ENCODE measurements around the gene ANKS1A.

The ANKS1A gene

DNA sequence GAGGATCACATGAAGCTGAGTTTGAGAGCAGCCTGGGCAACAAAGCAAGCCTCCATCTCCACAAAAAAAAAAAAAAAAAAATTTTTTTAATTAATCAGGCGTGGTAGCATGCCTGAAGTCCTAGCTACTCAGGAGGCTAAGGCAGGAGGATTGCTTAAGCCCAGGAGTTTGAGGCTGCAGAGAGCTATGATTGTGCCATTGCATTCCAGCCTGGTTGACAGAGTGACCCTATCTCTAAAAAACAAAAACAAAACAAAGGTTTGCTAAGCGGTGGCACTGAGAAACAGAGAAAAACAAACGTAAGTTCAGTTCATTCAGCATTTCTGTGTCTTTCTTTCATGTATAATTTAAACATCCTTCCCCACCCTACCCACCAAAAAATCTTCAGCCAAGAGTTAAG lies 78.4 kb downstream of the ANKS1A start:
- no peaks in the 10 kb centered on the region for H3K36me3 ChIP-seq (replicated peaks; ENCODE audit: insufficient read depth, low read length)
- H3K4me1 ChIP-seq (ENCODE audit: low read length): no peaks in the 10 kb centered on the region
- no peaks in the 10 kb centered on the region for H3K79me2 ChIP-seq (ENCODE audit: low read length)
- no peaks in the 10 kb centered on the region for H4K20me1 ChIP-seq (ENCODE audit: insufficient read depth, low read length)
- no peaks in the 10 kb centered on the region for H3K27me3 ChIP-seq (replicated peaks; ENCODE audit: insufficient read depth, low read length)
- H3K4me3 ChIP-seq (ENCODE audit: low read length): no peak overlapping the region
- no peaks in the 10 kb centered on the region for H3F3A ChIP-seq (ENCODE audit: insufficient read depth, low read length)
- DNase-seq: no peak
- H3K9ac ChIP-seq (ENCODE audit: low read length): no peak overlapping the region
- no peaks in the 10 kb centered on the region for H3K9me3 ChIP-seq (replicated peaks; ENCODE audit: insufficient read depth, low read length)
- H2AFZ ChIP-seq (ENCODE audit: low read length): no peak overlapping the region
- no peak overlapping the region for H3K4me2 ChIP-seq (ENCODE audit: low read depth, low read length)
- TF ChIP-seq EZH2phosphoT487 (IDR thresholded peaks at IDR 0.05; ENCODE audit: low read length) (no peak), EZH2 (optimal IDR thresholded peaks at IDR 0.05; ENCODE audit: low read depth, low read length) (no peak), CTCF (IDR thresholded peaks at IDR 0.05; ENCODE audit: low read length) (no peak)
- H3K9me2 ChIP-seq (replicated peaks; ENCODE audit: insufficient read depth, low read length): no peaks in the 10 kb centered on the region
- no peak overlapping the region for H3K27ac ChIP-seq (ENCODE audit: low read length)

DNA sequence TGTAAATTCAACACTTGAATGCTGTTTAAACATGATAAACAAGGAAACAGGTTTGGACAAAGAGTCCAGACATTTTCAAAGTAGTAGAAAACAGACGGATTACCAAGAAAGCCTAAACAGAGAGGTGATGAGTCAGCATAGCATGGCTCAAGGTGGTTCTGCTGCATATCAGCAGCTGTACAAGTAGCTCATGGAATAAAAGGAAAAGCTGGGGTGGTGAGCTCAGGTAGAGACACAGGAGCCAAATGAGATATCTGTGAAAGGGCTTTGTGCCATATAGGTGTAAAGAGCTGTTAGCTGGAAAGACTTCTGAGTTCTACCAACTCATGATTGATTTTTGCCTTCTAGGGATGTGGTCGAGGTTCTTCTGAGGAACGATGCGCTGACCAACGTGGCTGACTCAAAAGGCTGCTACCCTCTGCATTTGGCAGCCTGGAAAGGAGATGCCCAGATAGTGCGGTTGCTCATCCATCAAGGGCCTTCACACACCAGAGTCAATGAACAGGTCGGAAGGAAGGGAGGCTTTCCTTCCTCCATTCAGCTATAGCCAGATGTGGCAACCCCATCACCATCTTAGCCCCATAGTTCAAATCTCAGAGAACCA lies 80.7 kb downstream of the ANKS1A start:
- no peaks in the 10 kb centered on the region for H3K36me3 ChIP-seq (replicated peaks; ENCODE audit: insufficient read depth, low read length)
- no peaks in the 10 kb centered on the region for H3K9me3 ChIP-seq (replicated peaks; ENCODE audit: insufficient read depth, low read length)
- H3K4me2 ChIP-seq (ENCODE audit: low read depth, low read length): no peak overlapping the region
- no peak overlapping the region for H3K9ac ChIP-seq (ENCODE audit: low read length)
- no peaks in the 10 kb centered on the region for H4K20me1 ChIP-seq (ENCODE audit: insufficient read depth, low read length)
- H3K4me3 ChIP-seq (ENCODE audit: low read length): no peak overlapping the region
- H3K27ac ChIP-seq (ENCODE audit: low read length): no peak overlapping the region
- TF ChIP-seq CTCF (IDR thresholded peaks at IDR 0.05; ENCODE audit: low read length) (no peak), EZH2phosphoT487 (IDR thresholded peaks at IDR 0.05; ENCODE audit: low read length) (no peak), EZH2 (optimal IDR thresholded peaks at IDR 0.05; ENCODE audit: low read depth, low read length) (no peak)
- H3K79me2 ChIP-seq (ENCODE audit: low read length): no peaks in the 10 kb centered on the region
- no peak for DNase-seq
- no peaks in the 10 kb centered on the region for H3K9me2 ChIP-seq (replicated peaks; ENCODE audit: insufficient read depth, low read length)
- no peaks in the 10 kb centered on the region for H3K27me3 ChIP-seq (replicated peaks; ENCODE audit: insufficient read depth, low read length)
- no peaks in the 10 kb centered on the region for H3F3A ChIP-seq (ENCODE audit: insufficient read depth, low read length)
- no peaks in the 10 kb centered on the region for H3K4me1 ChIP-seq (ENCODE audit: low read length)
- no peak overlapping the region for H2AFZ ChIP-seq (ENCODE audit: low read length)

DNA sequence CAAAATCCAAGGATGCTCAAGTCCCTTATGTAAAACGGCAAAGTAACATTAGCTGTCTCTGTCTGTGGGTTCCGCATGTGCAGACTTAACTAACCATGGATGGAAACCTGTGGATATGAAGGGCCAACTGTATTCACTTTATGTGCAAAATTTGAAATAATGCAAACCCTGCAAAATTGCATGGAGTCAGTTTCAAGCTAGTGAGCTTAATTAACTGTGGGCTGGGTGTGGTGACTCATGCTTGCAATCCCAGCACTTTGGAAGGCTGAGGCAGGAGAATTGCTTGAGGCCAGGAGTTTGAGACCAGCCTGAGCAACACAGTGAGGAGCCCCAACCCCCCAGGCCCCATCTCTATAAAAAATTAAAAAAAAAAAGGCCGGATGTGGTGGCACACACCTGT lies 81.4 kb downstream of the ANKS1A start:
- Histone ChIP-seq H3K36me3 (replicated peaks; ENCODE audit: insufficient read depth, low read length) (no peaks in the 10 kb centered on the region), H3F3A (ENCODE audit: insufficient read depth, low read length) (no peaks in the 10 kb centered on the region), H2AFZ (ENCODE audit: low read length) (no peak overlapping the region), H3K27me3 (replicated peaks; ENCODE audit: insufficient read depth, low read length) (no peaks in the 10 kb centered on the region), H3K79me2 (ENCODE audit: low read length) (no peaks in the 10 kb centered on the region), H3K9me3 (replicated peaks; ENCODE audit: insufficient read depth, low read length) (no peaks in the 10 kb centered on the region), H3K9ac (ENCODE audit: low read length) (no peak overlapping the region), H3K4me3 (ENCODE audit: low read length) (no peak overlapping the region), H3K4me2 (ENCODE audit: low read depth, low read length) (no peak overlapping the region), H3K9me2 (replicated peaks; ENCODE audit: insufficient read depth, low read length) (no peaks in the 10 kb centered on the region), H3K4me1 (ENCODE audit: low read length) (no peaks in the 10 kb centered on the region), H3K27ac (ENCODE audit: low read length) (no peak overlapping the region), H4K20me1 (ENCODE audit: insufficient read depth, low read length) (no peaks in the 10 kb centered on the region)
- DNase-seq: no peak
- TF ChIP-seq EZH2 (optimal IDR thresholded peaks at IDR 0.05; ENCODE audit: low read depth, low read length) (no peak), EZH2phosphoT487 (IDR thresholded peaks at IDR 0.05; ENCODE audit: low read length) (no peak)

DNA sequence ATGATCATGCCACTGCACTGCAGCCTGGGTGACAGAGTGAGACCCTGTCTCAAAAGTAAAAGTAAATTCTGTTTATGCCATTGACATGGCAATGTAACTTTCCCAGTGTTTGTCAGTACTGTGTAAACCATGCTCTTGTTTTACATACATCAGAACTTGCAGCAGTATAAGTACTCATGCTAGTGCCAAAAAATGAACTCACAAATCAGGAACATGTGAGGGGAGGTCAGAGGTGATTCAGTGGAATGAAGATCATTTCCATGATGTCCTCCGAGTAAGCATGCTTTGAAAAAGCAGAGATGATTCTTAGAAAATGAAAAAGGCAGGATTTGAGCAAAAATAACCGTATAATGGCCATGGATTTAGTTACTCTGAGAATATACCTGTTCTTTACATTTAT lies 81.9 kb downstream of the ANKS1A start:
- Histone ChIP-seq H3F3A (ENCODE audit: insufficient read depth, low read length) (no peaks in the 10 kb centered on the region), H3K27ac (ENCODE audit: low read length) (no peak overlapping the region), H3K79me2 (ENCODE audit: low read length) (no peaks in the 10 kb centered on the region), H3K27me3 (replicated peaks; ENCODE audit: insufficient read depth, low read length) (no peaks in the 10 kb centered on the region), H3K4me2 (ENCODE audit: low read depth, low read length) (no peak overlapping the region), H3K9me3 (replicated peaks; ENCODE audit: insufficient read depth, low read length) (no peaks in the 10 kb centered on the region), H4K20me1 (ENCODE audit: insufficient read depth, low read length) (no peaks in the 10 kb centered on the region), H3K9me2 (replicated peaks; ENCODE audit: insufficient read depth, low read length) (no peaks in the 10 kb centered on the region), H3K36me3 (replicated peaks; ENCODE audit: insufficient read depth, low read length) (no peaks in the 10 kb centered on the region), H2AFZ (ENCODE audit: low read length) (no peak overlapping the region), H3K4me3 (ENCODE audit: low read length) (no peak overlapping the region), H3K4me1 (ENCODE audit: low read length) (no peaks in the 10 kb centered on the region), H3K9ac (ENCODE audit: low read length) (no peak overlapping the region)
- DNase-seq: no peak
- no peak for TF ChIP-seq EZH2 (optimal IDR thresholded peaks at IDR 0.05; ENCODE audit: low read depth, low read length)
- no peak for TF ChIP-seq CTCF (IDR thresholded peaks at IDR 0.05; ENCODE audit: low read length)
- TF ChIP-seq EZH2phosphoT487 (IDR thresholded peaks at IDR 0.05; ENCODE audit: low read length): no peak

All from MM.1S (cell line).